Bronchial epithelial cell (primary cell): ENCODE data around the gene RAB42. TPM values are rescaled to one million over a fixed set of nuclear protein-coding genes. Genes with fewer than 3 reads are reported as not detected.

Source experiments
- DNase-seq: peaks from one replicate; pipeline ENCODE4 v3.0.0-alpha.2; 2010; ENCODE audit warnings: low read depth
- FAIRE-seq: peaks from 2 replicates; lab custom pipeline; 2011; peaks lifted over from hg19 to GRCh38; lab: Jason Lieb, UNC
- H3K27me3 ChIP-seq: 2 replicates; pipeline ENCODE4 v1.5.1; 2011; ENCODE audit warnings: low read length; ENCODE audit not compliant: control insufficient read depth, insufficient read depth
- H3K36me3 ChIP-seq: 2 replicates; pipeline ENCODE4 v1.5.1; 2011; ENCODE audit warnings: low read length; ENCODE audit not compliant: control insufficient read depth, insufficient read depth
- H3K4me3 ChIP-seq: 2 replicates; pipeline ENCODE4 v1.5.1; 2011; ENCODE audit warnings: mild to moderate bottlenecking, low read depth, low read length, control low read depth
- total RNA-seq: library from RNA; depleted of rRNA; stranded (reverse); fragments of >200 nt; gene quantifications from 2 replicates; pipeline ENCODE4 v1.2.1, GENCODE V29; 2014
- TF ChIP-seq, protein P1 (sequence below): IDR thresholded peaks from 2 replicates; pipeline ENCODE4 v1.5.1; 2011; ENCODE audit warnings: mild to moderate bottlenecking, moderate library complexity, low read length, control low read depth, inconsistent platforms; ENCODE audit not compliant: insufficient read depth, severe bottlenecking

Gene RAB42, protein sequence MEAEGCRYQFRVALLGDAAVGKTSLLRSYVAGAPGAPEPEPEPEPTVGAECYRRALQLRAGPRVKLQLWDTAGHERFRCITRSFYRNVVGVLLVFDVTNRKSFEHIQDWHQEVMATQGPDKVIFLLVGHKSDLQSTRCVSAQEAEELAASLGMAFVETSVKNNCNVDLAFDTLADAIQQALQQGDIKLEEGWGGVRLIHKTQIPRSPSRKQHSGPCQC
- not detected in 2 replicates for total RNA-seq

DNA sequence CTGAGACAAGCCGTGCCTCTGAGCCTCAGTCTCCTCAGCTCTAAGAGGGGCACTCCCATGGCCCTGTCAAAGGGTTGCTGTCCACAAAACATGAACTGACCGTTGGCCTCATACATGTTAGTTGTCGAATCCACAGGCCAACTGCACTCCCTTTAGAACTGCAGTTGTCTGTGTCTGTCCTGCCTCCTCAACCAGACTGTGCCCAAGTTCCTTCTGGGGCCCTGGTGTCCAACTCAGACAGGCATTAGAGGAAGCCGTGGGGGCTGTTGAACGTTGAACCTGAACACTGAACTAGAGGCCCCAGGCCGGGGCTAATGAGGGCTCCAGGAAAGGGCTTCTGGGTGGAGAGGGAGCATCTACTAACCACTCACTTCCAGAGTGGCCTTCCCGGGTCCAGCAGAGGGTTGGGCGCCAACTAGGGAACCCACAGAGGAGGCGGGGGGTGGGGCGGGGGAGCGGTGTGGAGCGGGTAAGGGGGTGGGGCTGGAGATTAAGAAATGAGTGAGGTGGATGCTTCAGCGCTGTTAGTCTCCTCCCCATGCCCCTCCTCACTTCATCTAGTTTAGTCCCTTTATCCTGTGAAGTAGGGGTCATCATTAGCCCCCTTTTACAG is at the start of gene RAB42:
RAB42 (plus strand) TSS at position 558 of the 613 bp plus-strand sequence. CDS start 247 bp downstream, outside the sequence.
- Histone ChIP-seq H3K36me3 (no peaks in the 10 kb centered on the region), H3K27me3 (peaks cover 2% of the 10 kb centered on the region), H3K4me3 (peak within 1 kb of the TSS; percentile 15)
- FAIRE-seq, result no peak
- no peak for DNase-seq
- TF ChIP-seq, protein P1, sequence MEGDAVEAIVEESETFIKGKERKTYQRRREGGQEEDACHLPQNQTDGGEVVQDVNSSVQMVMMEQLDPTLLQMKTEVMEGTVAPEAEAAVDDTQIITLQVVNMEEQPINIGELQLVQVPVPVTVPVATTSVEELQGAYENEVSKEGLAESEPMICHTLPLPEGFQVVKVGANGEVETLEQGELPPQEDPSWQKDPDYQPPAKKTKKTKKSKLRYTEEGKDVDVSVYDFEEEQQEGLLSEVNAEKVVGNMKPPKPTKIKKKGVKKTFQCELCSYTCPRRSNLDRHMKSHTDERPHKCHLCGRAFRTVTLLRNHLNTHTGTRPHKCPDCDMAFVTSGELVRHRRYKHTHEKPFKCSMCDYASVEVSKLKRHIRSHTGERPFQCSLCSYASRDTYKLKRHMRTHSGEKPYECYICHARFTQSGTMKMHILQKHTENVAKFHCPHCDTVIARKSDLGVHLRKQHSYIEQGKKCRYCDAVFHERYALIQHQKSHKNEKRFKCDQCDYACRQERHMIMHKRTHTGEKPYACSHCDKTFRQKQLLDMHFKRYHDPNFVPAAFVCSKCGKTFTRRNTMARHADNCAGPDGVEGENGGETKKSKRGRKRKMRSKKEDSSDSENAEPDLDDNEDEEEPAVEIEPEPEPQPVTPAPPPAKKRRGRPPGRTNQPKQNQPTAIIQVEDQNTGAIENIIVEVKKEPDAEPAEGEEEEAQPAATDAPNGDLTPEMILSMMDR, result no peak

DNA sequence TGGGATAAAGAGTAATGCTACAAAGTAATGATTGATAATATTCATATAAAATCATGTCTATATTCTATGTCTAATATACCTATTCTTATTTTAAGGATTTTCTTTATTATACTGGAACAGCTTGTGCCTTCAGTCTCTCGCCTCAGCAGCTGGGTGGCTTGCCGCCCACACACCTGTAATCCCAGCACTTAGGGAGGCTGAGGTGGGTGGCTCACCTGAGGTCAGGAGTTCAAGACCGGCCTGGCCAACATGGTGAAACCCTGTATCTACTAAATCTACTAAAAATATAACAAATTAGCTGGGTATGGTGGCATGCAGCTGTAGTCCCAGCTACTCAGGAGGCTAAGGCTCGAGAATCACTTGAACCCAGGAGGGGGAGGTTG is 46.8 kb upstream of the RAB42 start:
- TF ChIP-seq, protein P1, result no peak
- no peak overlapping the region for H3K4me3 ChIP-seq
- H3K27me3 ChIP-seq, result no peaks in the 10 kb centered on the region
- no peaks in the 10 kb centered on the region for H3K36me3 ChIP-seq
- FAIRE-seq (no peak), DNase-seq (no peak)

DNA sequence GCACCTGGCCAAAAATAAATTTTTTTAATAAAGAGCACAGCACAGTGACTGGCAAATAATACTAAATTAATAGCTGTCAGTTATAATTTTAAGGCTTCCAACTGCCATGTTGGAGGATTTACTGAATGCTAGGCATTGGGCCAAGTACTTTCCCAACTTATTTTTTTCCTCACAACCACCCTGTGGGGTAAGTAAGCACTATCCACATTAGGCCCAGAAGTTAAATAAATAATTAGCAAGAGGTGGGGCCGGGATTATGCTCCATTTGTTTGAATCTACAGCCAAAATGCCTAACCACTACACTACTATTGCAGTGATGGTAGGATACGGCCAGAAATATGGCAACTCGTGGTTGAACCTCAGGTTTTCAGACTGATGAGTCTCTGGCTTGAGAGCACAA is 43.7 kb upstream of the RAB42 start:
- TF ChIP-seq, protein P1, result no peak
- FAIRE-seq, result no peak

DNA sequence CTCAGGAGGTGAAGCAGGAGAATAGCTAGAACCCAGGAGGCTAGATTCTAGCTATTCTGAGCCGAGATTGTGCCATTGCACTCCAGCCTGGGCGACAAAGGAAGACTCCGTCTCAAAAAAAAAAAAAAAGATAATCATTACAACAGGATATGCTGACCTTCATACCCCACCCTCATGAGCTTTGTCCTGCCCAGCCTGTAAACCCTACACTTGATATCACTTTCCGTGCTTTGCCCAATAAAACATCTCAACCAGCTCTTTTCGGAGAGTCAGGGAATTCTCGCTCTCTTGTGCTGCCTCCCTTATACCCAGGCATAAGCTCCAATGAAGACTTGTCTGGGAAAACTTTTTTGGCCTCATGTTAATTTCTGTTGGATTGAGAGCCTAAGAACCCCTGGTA is 40.7 kb upstream of the RAB42 start:
- Histone ChIP-seq H3K27me3 (no peaks in the 10 kb centered on the region), H3K36me3 (peaks cover 3% of the 10 kb centered on the region), H3K4me3 (no peak overlapping the region)
- DNase-seq, result no peak
- FAIRE-seq, result no peak
- TF ChIP-seq, protein P1, result no peak

More for the DNA sequence above, 43.7 kb upstream of the RAB42 start:
- H3K36me3 ChIP-seq, result no peaks in the 10 kb centered on the region
- no peaks in the 10 kb centered on the region for H3K27me3 ChIP-seq
- no peak for DNase-seq
- no peak overlapping the region for H3K4me3 ChIP-seq

DNA sequence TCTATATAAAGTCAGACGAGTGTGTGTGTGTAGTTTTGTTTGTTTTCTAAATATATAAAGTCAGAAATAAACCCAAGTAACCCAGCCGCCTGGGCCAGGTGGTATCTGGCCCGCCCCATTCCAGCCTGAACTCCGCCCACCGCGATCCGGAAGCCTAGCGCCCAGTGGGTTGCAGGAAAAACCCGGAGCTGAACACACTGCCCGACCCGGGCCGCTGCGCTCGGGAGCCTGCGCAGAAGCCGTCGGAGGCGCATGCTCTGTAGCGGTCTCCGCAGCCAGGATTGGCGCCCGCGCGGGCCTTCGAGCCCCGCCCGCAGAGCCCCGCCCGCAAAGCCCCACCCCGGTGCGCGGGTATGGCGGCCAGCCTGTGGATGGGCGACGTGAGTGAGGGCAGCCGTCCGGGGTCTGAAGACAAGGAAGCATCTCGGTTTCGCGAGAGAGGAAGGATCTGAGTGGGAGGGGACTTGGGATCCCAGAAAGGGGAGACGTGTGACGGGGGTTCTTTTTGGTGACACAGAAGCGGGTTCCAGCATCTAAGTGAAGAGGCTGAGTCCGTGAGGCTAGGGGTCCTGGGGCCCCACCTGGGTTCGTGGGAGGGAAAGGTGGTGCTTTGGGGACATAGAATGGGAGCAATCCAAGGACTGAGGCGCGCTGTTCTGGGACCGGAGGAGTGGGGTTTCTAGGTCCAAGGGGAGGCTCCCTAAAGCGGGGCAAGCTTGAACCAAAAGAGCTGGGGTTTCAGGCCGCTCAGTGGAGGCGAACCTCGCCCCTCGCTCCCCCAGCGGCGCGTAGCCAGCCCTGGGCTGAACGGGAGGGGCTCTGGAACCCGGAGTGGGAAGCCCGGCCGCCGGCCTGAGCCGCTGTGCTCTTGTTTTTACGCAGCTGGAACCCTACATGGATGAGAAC is 39.1 kb upstream of the RAB42 start, which contains the start of gene TRNAU1AP:
TRNAU1AP (plus strand) TSS at position 328 of the 906 bp plus-strand sequence; CDS start at position 354, 26 bp downstream.
- H3K27me3 ChIP-seq, result no peaks in the 10 kb centered on the region
- DNase-seq (peak; percentile 87), FAIRE-seq (no peak)
- TF ChIP-seq, protein P1, result no peak
- peaks cover 3% of the 10 kb centered on the region for H3K36me3 ChIP-seq
- peak within 1 kb of the TSS; percentile 95 for H3K4me3 ChIP-seq
